HG03565 (cell line): ENCODE data around the gene ANO9.
"Not testable (repeated sequence)": the region's sequence is repeated elsewhere in the genome, so short reads cannot be mapped to it uniquely, and the experiment has no call there.

Experiments
- ATAC-seq: cut with Tn5 transposase; IDR thresholded peaks from one replicate; pipeline ENCODE4 v1.9.1; 2021; ENCODE audit warnings: mild to moderate bottlenecking, moderate library complexity; ENCODE audit not compliant: unreplicated experiment

ANO9 gene

DNA sequence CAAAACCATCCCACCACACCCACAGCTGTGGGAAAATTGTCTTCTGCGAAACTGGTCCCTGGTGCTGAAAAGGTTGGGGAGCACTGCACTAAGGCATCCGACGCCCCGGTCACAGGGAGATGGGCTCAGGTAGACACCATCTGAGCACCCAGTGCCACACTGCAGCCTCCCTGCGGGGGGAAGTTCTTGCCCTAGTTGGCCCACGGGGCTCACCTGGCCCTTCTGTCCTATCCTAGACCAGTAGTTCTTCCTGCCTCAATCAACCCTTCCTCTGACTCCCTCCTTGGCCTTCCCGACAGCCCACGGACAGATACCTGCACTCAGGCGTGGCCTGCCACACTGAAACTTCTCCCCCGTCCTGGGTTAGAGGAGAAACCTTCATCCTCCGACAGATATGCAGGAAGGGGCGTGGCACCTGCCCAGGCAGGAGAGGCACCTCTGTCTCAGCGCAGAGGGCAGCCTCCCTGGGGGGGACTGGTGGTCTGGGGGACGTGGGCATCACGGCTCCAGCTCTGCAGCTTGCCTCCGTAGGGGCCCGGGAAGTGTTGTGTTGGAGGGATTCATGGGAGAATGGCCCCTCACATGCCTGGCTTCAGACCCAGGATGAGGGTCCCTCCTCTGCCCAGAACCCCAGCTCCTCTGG lies 4.5 kb downstream of the ANO9 start:
- ATAC-seq = no peak

DNA sequence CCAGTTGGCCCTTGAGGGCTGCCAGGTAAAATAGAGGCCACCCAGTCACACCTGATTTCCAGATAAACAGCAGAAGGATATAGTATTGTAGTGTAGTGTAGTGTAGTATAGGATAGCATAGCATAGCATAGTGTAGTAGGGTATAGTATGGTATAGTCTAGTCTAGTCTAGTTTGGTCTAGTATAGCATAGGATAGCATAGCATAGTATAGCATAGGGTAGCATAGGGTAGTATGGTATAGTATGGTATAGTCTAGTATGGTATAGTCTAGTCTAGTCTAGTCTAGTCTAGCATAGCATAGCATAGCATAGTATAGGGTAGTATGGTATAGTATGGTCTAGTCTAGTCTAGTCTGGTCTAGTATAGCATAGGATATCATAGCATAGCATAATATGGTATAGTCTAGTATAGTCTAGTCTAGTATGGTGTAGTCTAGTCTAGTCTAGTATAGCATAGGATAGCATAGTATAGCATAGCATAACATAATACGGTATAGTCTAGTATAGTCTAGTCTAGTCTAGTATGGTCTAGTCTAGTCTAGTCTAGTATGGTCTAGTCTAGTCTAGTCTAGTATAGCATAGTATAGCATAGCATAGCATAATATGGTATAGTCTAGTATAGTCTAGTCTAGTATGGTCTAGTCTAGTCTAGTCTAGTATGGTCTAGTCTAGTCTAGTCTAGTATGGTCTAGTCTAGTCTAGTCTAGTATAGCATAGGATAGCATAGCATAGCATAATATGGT lies 6.6 kb downstream of the ANO9 start:
- ATAC-seq = not testable (repeated sequence)

DNA sequence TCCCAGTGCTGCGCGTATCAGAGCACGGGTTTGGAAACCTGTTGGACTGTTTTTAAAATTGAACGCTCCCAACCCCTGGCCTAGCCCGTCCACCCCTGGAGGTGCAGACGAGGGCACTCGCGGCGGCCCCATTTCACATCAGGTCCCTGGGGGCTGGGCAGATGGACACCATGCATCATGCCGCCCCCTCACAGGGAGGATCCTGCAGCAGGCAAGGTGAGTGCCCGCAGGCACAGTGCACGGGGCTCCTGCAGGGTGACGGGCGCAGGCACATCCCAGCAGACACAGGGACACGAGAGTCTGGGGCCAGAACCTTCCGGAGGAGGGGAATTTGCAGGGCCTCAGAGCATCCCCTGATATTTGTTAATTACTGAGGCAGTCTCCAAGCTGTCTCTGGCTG lies 7.3 kb downstream of the ANO9 start:
- no peak for ATAC-seq

DNA sequence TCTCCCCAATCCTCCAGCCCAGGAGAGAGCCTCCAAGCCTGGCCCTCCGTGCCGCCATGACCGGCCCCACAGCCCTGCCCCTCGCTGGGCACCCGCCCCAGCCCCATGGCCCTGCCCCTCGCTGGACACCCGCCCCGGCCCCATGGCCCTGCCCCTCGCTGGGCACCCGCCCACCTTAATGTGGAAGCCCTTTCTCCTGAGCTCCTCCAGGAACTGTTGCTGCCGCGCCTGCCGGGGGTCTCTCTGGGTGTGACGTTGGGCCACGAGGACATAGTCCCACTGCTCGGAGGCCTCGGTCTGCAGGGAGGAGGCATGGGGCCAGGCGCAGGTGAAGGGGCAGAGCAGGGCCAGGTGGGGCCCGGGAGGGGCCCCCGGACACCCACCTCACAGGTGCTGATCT lies 8.2 kb downstream of the ANO9 start:
- no peak for ATAC-seq

DNA sequence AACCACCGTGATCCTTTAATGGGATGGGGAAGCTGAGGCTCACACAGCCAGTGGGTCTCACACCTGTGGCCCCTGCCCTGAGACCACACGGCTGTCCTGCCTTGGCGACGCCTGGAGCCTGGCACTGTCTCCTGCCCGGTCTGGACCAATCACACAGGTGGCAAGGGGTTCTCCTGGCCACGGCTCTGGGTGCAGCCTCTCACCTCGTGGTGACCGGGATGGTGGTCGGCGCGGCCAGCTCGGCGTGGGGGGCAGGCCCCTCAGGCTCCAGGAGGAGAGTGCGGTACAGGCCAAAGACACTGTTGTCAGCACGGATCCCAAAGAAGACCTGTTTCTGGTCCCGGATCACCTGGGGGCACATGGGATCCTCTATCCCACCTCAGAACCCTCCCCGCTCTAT lies 8.7 kb downstream of the ANO9 start:
- ATAC-seq = no peak

DNA sequence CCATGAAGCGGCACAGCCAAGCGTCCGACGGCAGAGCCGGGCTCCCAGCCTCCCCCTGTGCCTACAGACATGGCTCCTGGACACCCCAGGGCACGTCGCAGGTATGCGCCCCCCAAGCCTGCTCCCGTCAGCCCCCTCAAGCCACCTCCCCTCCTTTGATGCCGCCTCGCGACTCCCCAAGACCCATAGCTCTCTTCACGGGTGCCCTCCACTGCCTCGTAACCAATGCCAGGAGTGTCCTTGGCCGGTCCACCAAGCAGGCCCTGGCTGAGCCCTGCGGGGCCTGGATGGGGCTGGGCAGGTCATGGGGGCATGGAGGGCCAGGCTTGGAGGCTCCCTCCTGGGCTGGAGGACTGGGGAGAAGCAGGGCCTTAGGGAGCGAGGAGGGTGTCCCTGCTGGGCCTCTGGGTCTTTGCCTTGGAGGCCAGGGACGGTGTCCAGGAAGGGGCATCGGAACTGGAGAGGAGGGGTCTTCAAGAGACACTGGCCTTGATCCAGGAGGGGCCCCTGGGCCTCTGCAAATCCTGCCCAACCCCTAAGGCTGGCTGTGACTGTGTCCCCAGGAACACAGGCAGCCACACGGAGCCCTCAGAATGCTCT lies 9.2 kb downstream of the ANO9 start:
- no peak for ATAC-seq

DNA sequence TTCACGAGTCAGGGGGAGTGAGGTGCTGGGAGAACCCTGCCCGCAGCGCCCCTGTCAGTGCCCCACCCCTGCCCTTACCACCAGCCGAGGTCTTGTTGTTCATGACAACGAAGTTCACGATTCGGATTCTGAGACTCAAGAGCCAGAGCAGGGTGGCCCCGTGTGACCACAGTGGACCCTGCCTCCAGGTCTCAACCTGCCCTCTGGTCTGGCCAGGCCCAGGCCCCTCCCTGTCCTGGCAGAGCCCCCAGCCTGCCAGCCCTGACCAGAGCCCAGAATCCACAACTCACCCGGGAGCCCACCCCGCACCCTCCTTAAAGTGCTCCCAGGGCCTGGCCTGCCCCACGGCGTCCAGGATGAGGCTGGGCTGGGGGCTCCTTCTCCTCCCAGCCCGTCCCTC lies 9.9 kb downstream of the ANO9 start:
- ATAC-seq = no peak

DNA sequence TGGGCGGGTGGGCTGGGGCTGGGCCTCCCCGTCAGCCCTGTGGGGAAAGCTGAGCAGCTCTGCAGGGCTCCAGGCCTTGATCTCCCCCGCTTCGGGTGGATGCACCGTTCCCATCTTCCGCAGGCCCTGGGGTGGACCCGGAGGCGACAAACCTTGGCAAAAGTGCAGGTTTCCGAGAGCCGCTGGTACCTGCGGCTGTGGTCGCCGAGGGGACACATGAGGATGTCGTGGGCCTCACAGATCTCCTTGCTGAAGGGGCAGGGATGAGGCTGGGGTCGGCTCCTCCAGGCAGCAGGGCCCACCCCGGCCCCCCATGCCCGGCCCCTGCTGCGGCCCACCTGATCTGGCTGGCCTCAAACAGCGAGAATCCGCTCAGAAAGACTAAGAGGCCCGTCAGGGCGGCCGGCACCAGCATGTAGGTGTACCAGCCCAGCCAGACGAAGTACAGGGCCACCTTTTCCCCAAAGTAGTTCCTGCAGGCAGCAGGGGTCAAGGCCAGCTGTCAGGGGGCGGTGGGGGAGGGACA lies 11.8 kb downstream of the ANO9 start:
- ATAC-seq = no peak

DNA sequence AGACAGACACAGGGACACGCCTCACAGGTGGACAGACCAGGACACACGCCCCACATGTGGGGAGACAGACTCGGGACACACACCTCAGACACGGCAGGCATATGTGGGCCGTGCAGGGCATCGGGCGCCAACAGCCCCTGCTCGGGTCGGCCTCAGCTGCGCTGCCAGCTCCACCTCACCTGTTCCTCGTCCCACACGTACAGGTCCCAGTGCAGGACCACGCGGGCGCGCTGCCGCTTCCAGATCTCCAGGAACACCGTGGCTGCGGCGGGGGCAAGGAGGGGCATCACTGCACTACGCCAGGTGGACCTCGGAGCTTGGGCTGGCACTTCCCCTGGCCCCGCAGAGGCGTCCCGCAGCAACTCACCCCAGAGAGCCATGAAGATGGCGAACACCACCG lies 12.4 kb downstream of the ANO9 start:
- ATAC-seq = no peak

DNA sequence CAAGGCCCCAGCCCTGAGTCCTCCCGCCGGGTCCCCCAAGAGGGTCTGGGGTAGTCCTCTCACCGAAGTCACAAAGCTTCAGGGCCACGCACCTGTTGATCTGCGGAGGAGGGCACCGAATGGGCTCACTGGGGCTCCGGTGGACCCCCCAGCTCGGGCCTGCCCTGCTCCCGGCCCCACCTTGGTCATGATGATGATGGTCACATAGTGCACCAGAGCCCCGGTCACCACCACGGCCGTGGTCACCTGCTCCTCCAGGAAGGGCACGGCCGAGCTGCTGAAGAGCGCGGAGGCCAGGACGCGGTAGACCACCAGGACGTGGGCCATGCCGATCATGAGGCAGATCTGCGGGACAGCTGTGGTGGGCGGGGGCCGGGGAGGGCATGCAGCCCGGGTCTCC lies 13.5 kb downstream of the ANO9 start:
- no peak for ATAC-seq

DNA sequence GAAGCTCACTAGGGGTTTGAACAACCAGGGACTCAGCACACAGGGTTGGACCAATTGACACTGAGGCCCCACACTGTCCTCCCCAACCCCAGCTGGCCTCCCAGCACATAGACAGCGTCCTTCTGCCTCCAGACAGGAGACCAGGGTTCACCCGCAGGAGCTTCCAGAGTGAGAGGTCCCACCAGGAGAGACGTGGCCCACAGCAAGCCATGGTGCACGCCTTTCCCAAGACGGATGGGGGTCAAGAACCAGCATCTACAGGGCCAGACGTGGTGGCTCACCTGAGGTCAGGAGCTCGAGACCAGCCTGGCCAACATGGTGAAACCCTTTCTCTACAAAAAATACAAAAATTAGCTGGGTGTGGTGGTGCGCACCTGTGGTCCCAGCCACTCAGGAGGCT lies 15.0 kb downstream of the ANO9 start:
- ATAC-seq = no peak

DNA sequence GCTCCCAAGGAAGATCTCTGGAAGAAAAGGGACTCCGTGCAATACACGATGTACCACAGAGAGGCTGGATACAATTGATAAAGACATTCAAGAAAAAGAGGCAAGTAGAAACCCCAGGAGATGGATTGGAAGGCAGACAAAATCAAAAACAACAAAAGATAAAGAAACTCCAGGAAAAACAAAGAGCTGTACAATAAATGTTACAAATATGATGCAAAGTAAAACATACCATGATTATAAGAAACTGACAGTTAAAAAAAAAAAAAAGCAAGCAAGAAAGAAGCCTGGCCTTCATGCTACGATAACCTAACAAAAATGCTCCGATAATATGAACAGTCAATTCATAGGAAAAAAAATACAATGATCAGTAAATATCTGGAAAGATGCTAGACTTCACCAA lies 16.5 kb downstream of the ANO9 start:
- ATAC-seq = no peak

DNA sequence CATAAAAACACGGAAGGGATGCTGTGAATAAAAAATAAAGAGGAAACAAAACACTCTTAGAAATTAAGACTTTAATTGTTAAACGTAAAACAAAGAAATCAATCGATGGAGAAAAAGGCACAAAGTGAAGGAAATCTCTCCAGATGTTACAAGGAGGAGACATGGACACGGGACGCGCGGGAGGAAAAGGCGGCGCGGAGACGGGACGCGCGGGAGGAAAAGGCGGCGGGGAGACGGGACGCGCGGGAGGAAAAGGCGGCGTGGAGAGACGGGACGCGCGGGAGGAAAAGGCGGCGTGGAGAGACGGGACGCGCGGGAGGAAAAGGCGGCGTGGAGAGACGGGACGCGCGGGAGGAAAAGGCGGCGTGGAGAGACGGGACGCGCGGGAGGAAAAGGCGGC lies 17.0 kb downstream of the ANO9 start:
- ATAC-seq = not testable (repeated sequence)

DNA sequence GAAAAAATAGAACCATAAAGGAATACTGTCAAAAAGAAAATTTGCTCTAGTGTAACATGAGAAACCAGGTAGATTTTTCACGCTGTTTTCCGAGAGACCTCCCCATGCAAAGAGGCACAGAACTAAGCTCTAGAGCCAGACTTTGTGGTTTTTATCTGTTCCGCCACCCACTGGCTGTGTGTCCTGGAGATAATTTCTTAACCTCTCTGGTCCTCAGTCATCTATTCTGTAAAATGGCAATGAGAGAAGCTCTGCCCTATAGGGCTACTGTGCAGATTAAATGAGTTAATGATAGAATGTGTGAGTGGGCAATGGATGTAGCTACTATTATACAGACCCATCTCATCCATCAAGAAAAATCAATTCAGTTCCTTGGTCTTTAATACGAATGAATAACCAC lies 17.6 kb downstream of the ANO9 start:
- no peak for ATAC-seq

DNA sequence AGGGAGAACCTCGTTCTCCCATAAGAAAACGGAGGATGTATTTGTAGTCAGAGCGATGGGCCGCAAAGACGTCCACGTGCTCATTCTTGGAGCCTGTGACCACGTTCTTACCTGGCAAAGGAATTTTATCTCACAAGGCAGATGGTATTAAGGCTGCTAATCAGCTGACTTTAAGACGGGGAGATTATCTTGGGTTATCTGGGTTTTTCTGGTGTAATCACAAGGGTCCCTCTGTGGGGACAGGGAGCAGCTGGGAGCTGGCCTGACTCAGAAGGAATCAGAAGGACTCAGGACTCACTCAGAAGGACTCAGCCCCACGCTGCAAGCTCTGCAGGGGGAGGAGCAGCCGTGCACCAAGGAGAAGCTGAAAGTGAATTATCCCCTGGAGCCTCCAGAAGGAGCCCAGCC lies 19.6 kb downstream of the ANO9 start:
- ATAC-seq = no peak

DNA sequence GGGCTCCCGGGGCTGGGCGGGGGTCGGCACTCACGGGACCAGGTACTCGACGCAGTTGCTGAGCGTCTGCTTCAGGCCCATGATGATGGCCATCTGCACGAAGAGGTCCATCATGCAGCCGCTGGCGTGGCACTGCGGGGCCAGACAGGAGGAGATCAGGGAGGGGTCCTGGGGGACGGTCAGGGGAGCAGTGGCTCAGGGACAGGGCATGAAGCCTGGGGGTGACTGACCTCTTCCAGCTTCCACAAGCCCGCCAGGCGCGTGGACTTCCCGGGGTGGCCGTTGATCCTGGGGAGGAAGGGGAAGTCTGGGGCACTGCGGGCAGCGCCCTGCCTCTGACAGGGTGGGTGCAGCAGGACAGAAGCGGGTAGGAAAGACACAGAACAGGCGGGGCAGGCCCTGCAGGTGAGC lies 20.9 kb downstream of the ANO9 start:
- no peak for ATAC-seq

DNA sequence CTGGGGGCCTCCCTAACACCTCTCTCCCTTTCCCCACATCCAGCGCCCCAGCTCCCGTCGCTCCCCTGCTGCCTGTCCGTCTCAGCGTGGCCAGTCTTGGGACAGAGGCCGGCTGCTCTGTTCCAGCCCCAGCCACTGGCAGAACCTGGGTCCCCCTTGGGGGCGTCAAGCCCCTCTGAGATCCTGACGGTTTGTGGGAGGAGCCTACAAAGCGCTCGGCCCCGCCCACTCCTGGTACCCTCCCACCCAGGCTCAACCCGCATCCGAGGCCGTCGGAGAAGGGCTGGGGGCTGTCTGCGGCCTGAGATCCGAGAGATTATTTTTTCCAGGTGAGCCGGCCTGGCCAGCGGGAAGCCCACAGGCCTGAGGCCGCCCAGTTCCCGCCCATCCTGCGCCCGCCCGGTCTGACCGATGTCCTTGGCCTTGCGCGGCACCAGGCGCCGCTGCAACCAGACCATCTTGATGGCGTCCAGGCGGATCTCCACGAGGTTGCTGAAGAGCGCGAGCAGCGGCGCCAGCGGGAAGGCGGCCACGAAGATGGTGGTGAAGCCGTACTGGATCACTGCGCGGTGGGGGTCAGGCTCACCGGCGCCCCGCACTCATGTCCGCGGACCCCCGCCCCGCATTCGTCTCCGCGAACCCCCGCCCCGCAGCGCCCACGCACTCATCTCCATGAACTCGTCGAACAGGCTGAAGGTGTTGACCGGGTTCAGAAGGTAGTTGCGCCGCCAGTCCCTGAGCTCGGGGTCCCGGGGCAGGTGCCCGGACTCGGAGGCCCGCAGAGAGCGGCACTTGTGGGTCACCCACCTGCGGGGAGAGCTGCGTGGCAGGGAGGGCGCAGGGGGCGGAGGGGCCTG lies 21.5 kb downstream of the ANO9 start:
- no peak for ATAC-seq

DNA sequence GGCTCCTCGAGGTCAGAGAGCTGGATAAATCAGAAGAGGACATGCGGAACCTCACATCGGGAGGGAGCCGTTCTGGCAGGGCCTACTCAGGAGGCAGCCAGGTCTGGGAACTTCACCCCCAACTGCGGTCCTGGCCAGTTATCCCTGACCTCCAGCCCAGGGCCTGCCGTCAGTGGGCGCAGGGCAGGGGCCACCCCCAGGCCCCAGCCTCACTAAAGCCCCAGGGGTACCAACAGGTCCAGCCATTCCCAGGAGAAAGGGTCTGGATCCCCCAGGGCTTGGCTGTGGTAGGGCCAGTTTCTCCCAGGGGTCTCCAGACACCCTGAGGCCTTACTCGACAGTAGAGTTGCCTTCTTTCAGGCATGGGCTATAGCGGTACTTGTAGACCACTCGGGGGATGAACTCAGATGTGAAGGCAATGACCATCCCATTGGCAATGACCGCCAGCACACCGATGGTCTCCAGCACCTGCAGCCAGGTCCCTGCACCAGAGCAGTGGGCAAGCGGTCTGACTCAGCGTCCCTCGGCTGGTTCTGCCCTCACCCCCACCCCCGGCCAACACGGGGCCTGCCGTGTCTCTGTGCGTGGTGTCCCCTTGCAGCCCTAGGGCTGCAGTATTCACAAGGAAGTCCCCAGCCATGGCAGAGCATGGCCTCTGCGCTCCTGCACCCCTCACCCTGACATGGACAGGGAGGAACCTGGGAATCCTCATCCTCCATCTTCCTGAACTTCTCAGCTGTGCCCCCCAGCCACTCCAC lies 22.4 kb downstream of the ANO9 start:
- no peak for ATAC-seq

DNA sequence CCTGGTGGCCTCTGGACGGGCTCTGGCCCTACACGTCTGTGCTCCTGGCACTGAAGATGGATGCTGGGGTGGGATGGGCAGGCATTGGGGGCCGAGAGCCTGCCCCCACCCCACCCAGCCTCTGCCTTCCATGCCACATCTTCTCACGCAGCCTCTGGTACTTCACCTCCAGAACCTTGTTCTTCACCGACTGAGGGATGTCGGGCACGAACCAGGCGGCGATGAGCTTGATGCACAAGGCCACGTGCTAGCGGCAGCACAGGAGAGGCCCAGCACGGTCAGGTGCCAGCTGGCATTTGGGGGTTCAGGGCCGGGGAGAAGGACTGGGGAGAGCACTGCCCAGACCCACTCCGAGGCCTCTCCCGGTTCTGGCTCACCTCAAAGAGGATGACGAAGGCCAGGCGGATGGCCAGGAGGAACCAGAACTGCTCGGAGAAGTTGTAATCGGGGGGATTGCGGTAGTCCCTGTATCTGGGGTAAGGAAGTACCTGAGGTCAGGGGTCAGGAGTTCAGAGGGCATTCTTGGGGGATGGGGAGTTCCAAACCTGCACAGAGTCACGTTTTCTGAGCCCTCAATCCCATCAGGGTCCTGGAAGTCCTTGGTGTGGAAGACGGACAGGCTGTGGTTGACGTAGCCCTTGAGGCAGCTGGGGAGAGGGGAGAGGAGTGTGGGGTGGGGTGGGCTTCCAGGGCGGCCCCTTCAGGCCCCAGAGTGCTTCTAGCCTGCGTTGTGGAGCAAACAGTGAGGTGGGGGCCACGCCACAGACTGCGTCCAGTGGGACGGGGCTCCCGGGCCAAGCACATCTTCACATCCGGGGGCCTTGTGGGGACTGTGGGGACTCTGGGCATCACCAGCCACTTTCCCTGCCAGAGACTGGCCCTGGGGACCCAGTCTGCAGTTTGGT lies 23.2 kb downstream of the ANO9 start:
- no peak for ATAC-seq
